ENCODE measurements around the gene CSMD2. TPM values are rescaled to one million over a fixed set of nuclear protein-coding genes. Genes with fewer than 3 reads are reported as not detected.

CSMD2 gene
- total RNA-seq, 1 donor from 2014 or later, result 1.8 TPM

- H3K4me3 Mint-ChIP-seq, result no peak overlapping the region
- TF ChIP-seq CTCF (conservative IDR thresholded peaks at IDR 0.05), result no peak
- no peak for DNase-seq (ENCODE audit: extremely low spot score, unreplicated experiment)
- H3K27me3 Mint-ChIP-seq, result peaks cover 19% of the 10 kb centered on the region
- H3K36me3 Mint-ChIP-seq, result no peaks in the 10 kb centered on the region
- H3K9me3 Mint-ChIP-seq, result no peaks in the 10 kb centered on the region
- H3K4me1 Mint-ChIP-seq (ENCODE audit: unreplicated experiment), result no peaks in the 10 kb centered on the region
- no peak overlapping the region for H3K27ac Mint-ChIP-seq
These were observed 396.9 kb downstream of the CSMD2 start for GRCh38 chr1:33768106-33768505.

- no peak for DNase-seq (ENCODE audit: extremely low spot score, unreplicated experiment)
- Mint-ChIP-seq H3K9me3 (no peaks in the 10 kb centered on the region), H3K36me3 (no peaks in the 10 kb centered on the region), H3K4me1 (ENCODE audit: unreplicated experiment) (no peaks in the 10 kb centered on the region), H3K4me3 (no peak overlapping the region), H3K27me3 (peaks cover 10% of the 10 kb centered on the region), H3K27ac (no peak overlapping the region)
- TF ChIP-seq CTCF (conservative IDR thresholded peaks at IDR 0.05), result no peak
These were observed 400.9 kb downstream of the CSMD2 start for GRCh38 chr1:33764149-33764548.

DNA sequence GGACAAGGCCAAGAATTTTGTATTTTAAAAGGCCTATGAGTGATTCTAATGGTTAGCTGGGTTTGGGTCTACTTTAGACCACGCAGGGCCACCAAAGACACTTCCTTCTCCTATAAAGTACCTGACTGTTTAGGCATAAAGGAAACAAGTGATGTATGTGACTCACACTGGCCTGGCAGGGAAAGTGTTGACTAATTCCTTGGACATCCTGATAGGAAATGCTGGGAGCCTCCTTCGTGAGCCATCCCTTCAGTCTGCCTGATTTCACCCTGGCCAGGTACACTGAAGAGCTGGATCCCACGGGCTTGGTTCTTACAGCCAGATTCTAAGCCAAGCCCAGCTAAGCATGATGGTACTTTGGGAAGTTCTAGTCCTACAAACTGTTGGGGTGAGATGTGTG lies 401.6 kb downstream of the CSMD2 start:
- Mint-ChIP-seq H3K36me3 (no peaks in the 10 kb centered on the region), H3K4me1 (ENCODE audit: unreplicated experiment) (no peaks in the 10 kb centered on the region), H3K27me3 (peaks cover 4% of the 10 kb centered on the region), H3K27ac (no peak overlapping the region), H3K9me3 (no peaks in the 10 kb centered on the region), H3K4me3 (no peak overlapping the region)
- no peak for DNase-seq (ENCODE audit: extremely low spot score, unreplicated experiment)
- TF ChIP-seq CTCF (conservative IDR thresholded peaks at IDR 0.05), result no peak

- H3K36me3 Mint-ChIP-seq, result no peaks in the 10 kb centered on the region
- no peaks in the 10 kb centered on the region for H3K4me1 Mint-ChIP-seq (ENCODE audit: unreplicated experiment)
- TF ChIP-seq CTCF (conservative IDR thresholded peaks at IDR 0.05), result no peak
- no peaks in the 10 kb centered on the region for H3K9me3 Mint-ChIP-seq
- H3K4me3 Mint-ChIP-seq, result no peak overlapping the region
- peaks cover 7% of the 10 kb centered on the region for H3K27me3 Mint-ChIP-seq
- H3K27ac Mint-ChIP-seq, result no peak overlapping the region
- no peak for DNase-seq (ENCODE audit: extremely low spot score, unreplicated experiment)
These were observed 402.1 kb downstream of the CSMD2 start for GRCh38 chr1:33762962-33763361.

GRCh38 chr1:33762109-33762830 lies 402.8 kb downstream of the CSMD2 start:
- no peaks in the 10 kb centered on the region for H3K4me1 Mint-ChIP-seq (ENCODE audit: unreplicated experiment)
- no peaks in the 10 kb centered on the region for H3K36me3 Mint-ChIP-seq
- H3K27me3 Mint-ChIP-seq, result peaks cover 7% of the 10 kb centered on the region
- H3K27ac Mint-ChIP-seq, result no peak overlapping the region
- no peak for DNase-seq (ENCODE audit: extremely low spot score, unreplicated experiment)
- H3K9me3 Mint-ChIP-seq, result no peaks in the 10 kb centered on the region
- no peak overlapping the region for H3K4me3 Mint-ChIP-seq
- no peak for TF ChIP-seq CTCF (conservative IDR thresholded peaks at IDR 0.05)

All from type B pancreatic cell (in vitro differentiated cells).